Measurements from ENCODE around the gene PNN. TPM values are rescaled to one million over a fixed set of nuclear protein-coding genes. Genes with fewer than 3 reads are reported as not detected.
"Not testable (repeated sequence)": the region's sequence is repeated elsewhere in the genome, so short reads cannot be mapped to it uniquely, and the experiment has no call there.

PNN gene
- total and polyA plus RNA-seq, 9 of the 15 experiments (the other 6 are each of a cell fraction or from before 2014, with no cell fraction given): 30.2 to 188 (median 69.7) TPM

DNA sequence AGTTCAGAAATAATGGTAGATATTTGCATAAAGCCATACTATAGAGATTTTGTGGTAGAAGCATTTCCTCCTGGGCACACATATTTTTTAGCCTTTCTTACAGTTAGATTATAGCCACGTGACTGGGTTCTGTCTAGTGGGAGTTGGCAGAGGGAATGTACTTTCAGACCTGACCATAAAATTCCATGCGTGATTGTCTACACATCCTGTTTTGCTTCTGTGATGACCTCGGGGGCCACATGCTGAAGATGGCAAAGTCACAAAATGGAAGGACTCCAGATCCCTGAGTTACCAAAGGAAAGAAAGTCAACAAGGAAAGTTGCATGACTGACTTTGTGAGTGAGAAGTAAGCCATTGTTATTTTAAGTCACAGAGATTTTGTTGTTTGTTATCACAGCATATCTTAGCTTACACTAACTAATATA is 44.0 kb downstream of the PNN start:
- ChIA-PET CTCF (ENCODE audit: low intra/inter-chr PET ratio) (no interaction called here), POLR2A (interaction anchor here (1.0 kb wide), 1 partner anchor 207 kb away, joined by 3 read pairs; no protein-coding TSS in a partner anchor)
- intact Hi-C loops (cut with micrococcal nuclease) (no loop called here), in situ Hi-C loops (cut with MboI) (no loop called here)
- H4K20me1 ChIP-seq (replicated peaks; ENCODE audit: control insufficient read depth, insufficient read depth, low read length): no peaks in the 10 kb centered on the region
- H3K9ac ChIP-seq (ENCODE audit: insufficient read depth in 1 of 2, low read depth in 2 of 2, low read length in 2 of 2): no peak overlapping the region
- no peak for FAIRE-seq
- TF ChIP-seq IFI16 (CRISPR knock-in tag; IDR thresholded peaks at IDR 0.05): no peak
- no peak for TF ChIP-seq HNRNPLL (IDR thresholded peaks at IDR 0.05; ENCODE audit: low read depth, low read length, poor library complexity, severe bottlenecking)
- no peak for TF ChIP-seq RAD51 (IDR thresholded peaks at IDR 0.05; ENCODE audit: borderline replicate concordance, low read depth)
- no peak for TF ChIP-seq NFE2L1 (tag; IDR thresholded peaks at IDR 0.05; ENCODE audit: borderline replicate concordance, low read depth)
- TF ChIP-seq ZNF589 (CRISPR knock-in tag; IDR thresholded peaks at IDR 0.05; ENCODE audit: low read depth): no peak
- no peak for TF ChIP-seq KLF1 (tag; IDR thresholded peaks at IDR 0.05)
- TF ChIP-seq PML (IDR thresholded peaks at IDR 0.05; ENCODE audit: low read length): no peak
- TF ChIP-seq CTBP1 (IDR thresholded peaks at IDR 0.05; ENCODE audit: borderline replicate concordance): no peak
- TF ChIP-seq RCOR1 (IDR thresholded peaks at IDR 0.05; ENCODE audit: borderline replicate concordance in 1 of 2, low read depth in 2 of 2, low read length in 2 of 2): no peak
- no peak for TF ChIP-seq TAF9B (IDR thresholded peaks at IDR 0.05; ENCODE audit: partially characterized antibody)
- no peak for TF ChIP-seq SREBF2 (CRISPR knock-in tag; IDR thresholded peaks at IDR 0.05)
- no peak for TF ChIP-seq CREM (IDR thresholded peaks at IDR 0.05; ENCODE audit: low read depth)
- TF ChIP-seq NFE2 (IDR thresholded peaks at IDR 0.05; ENCODE audit: low read depth): no peak
- no peak for TF ChIP-seq ZNF121 (CRISPR knock-in tag; conservative IDR thresholded peaks at IDR 0.05)
- TF ChIP-seq, protein P1, sequence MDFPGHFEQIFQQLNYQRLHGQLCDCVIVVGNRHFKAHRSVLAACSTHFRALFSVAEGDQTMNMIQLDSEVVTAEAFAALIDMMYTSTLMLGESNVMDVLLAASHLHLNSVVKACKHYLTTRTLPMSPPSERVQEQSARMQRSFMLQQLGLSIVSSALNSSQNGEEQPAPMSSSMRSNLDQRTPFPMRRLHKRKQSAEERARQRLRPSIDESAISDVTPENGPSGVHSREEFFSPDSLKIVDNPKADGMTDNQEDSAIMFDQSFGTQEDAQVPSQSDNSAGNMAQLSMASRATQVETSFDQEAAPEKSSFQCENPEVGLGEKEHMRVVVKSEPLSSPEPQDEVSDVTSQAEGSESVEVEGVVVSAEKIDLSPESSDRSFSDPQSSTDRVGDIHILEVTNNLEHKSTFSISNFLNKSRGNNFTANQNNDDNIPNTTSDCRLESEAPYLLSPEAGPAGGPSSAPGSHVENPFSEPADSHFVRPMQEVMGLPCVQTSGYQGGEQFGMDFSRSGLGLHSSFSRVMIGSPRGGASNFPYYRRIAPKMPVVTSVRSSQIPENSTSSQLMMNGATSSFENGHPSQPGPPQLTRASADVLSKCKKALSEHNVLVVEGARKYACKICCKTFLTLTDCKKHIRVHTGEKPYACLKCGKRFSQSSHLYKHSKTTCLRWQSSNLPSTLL (IDR thresholded peaks at IDR 0.05): no peak
- H3K9me1 ChIP-seq (ENCODE audit: control insufficient read depth, insufficient read depth, low read length): no peaks in the 10 kb centered on the region
- no peak overlapping the region for H2AFZ ChIP-seq (ENCODE audit: low read depth, low read length)
- H3K4me1 ChIP-seq (replicated peaks in 1 of 2; ENCODE audit: control insufficient read depth in 2 of 2, insufficient read depth in 2 of 2, low read length in 2 of 2): peaks cover 0 to 6% of the 10 kb centered on the region in 2 experiments; a peak in 1 of 5 replicates
- BruUV-seq (replicated peaks): no TSS peak
- ATAC-seq: no peak
- DNase-seq (ENCODE audit: extremely low read depth in 1 of 4, low spot score in 3 of 4): no peak
- no peak overlapping the region for H3K4me3 ChIP-seq
- H3K36me3 ChIP-seq (ENCODE audit: control insufficient read depth, insufficient read depth, low read length): no peaks in the 10 kb centered on the region
- 72% methylated on average over 3 of the region's 3 CpGs for WGBS (ENCODE audit: insufficient coverage, low coverage, missing lambda C conversion rate)
- no peak overlapping the region for H3K27ac ChIP-seq (ENCODE audit: extremely low read depth, low read depth, low read length)
- H3K4me2 ChIP-seq (ENCODE audit: insufficient read depth, low read length): no peak overlapping the region
- H3K79me2 ChIP-seq (ENCODE audit: control insufficient read depth, insufficient read depth, low read length): no peaks in the 10 kb centered on the region
- H3K9me3 ChIP-seq (replicated peaks; ENCODE audit: control insufficient read depth, insufficient read depth, low read depth, low read length): no peaks in the 10 kb centered on the region
- no peaks in the 10 kb centered on the region for H3K27me3 ChIP-seq (ENCODE audit: control insufficient read depth in 2 of 2, insufficient read depth in 2 of 2, low read length in 2 of 2)

DNA sequence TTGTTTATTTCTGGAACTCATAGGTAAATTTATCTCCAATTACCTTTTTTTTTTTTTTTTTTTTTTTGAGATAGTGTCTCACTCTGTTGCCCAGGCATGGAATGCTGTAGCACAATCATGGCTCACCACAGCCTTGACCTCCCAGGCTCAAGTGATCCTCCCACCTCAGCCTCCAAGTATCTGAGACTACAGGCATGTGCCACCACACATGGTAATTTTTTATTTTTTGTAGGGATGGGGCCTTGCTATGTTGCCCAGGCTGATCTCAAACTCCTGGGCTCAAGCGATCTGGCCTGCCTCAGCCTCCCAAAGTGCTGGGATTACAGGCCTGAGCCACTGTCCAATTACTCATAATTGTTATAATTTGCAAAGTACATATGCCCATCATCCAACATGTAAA is 45.4 kb downstream of the PNN start:
- H3K4me3 ChIP-seq; DNase-seq (ENCODE audit: extremely low read depth in 1 of 4, low spot score in 3 of 4); H3K4me1 ChIP-seq (replicated peaks in 1 of 2; ENCODE audit: control insufficient read depth in 2 of 2, insufficient read depth in 2 of 2, low read length in 2 of 2); CTCF ChIA-PET (ENCODE audit: low intra/inter-chr PET ratio); FAIRE-seq; H3K27me3 ChIP-seq (ENCODE audit: control insufficient read depth in 2 of 2, insufficient read depth in 2 of 2, low read length in 2 of 2); H3K36me3 ChIP-seq (ENCODE audit: control insufficient read depth, insufficient read depth, low read length); H2AFZ ChIP-seq (ENCODE audit: low read depth, low read length); H3K9ac ChIP-seq (ENCODE audit: insufficient read depth in 1 of 2, low read depth in 2 of 2, low read length in 2 of 2); H3K27ac ChIP-seq (ENCODE audit: extremely low read depth, low read depth, low read length); H3K79me2 ChIP-seq (ENCODE audit: control insufficient read depth, insufficient read depth, low read length); in situ Hi-C loops (cut with MboI); H3K4me2 ChIP-seq (ENCODE audit: insufficient read depth, low read length); H3K9me3 ChIP-seq (replicated peaks; ENCODE audit: control insufficient read depth, insufficient read depth, low read depth, low read length); intact Hi-C loops (cut with micrococcal nuclease); H4K20me1 ChIP-seq (replicated peaks; ENCODE audit: control insufficient read depth, insufficient read depth, low read length); BruUV-seq (replicated peaks); H3K9me1 ChIP-seq (ENCODE audit: control insufficient read depth, insufficient read depth, low read length); ATAC-seq: not testable (repeated sequence)
- WGBS (ENCODE audit: insufficient coverage, low coverage, missing lambda C conversion rate): 63% methylated on average over 1 of the region's 1 CpG
- POLR2A ChIA-PET: interaction anchor here (0.7 kb wide), 1 partner anchor 128 kb away, joined by 3 read pairs; no protein-coding TSS in a partner anchor

Data from K562 (cell line).